ENCODE results near the gene UCN2. TPM values are rescaled to one million over a fixed set of nuclear protein-coding genes. Genes with fewer than 3 reads are reported as not detected.

Gene UCN2
- total RNA-seq, 1 donor from 2014 or later, result not detected

DNA sequence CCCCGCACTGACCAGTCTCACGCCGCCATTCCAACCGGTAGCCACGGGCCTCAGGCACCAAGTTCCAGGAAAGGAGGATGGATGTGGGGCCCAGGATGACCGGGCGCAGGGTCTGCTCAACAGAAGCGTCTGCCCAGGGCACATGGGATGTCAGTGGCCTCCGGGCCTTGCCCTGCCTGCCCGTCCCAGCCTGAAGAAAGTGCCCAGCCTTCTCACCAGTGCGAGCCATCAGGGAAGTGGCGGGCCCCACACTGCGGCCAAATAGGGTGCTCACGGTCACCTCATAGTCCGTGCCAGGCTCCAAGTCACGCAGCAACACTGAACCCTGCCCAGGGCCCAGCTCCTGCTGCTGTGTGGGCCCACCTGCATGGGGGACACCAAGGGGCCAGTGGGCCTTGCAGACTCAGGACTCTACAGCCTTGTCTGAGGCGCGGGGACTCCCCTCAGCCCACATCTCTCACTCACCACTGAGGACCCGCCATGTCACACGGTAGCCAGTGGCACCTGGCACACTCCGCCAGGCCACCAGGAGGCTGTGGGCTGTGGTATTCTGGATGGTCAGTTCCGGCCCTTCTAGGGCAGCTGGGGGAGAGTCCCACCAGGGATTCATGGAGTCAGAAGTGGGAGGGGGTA is 28.4 kb upstream of the UCN2 start:
- intact Hi-C loops (cut with micrococcal nuclease), result no loop called here

DNA sequence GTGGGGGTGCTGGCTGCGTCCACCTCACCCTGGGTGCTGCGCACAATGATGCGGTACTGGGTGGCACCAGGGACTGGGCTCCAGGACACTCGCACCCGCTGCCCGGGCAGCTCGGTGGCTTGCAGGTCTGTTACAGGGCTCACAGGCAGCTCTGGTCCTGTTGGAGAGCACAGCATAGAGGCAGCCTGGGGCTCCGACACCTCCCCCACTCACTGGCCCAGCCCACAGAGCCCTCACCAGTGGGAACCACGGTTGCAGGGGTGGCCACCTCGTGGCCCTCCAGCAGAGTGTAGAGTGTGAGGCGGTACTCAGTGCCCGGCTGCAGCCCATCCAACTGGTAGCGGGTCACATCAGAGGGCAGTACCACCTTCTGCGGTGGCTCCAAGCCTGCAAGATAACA is 27.9 kb upstream of the UCN2 start:
- intact Hi-C loops (cut with micrococcal nuclease), result no loop called here

GRCh38 chr3:48588230-48588629 is 24.6 kb upstream of the UCN2 start:
- intact Hi-C loops (cut with micrococcal nuclease), result no loop called here

- intact Hi-C loops (cut with micrococcal nuclease), result no loop called here
Measured at GRCh38 chr3:48587686-48588085, 24.1 kb upstream of the UCN2 start.

GRCh38 chr3:48585411-48585810 is 21.8 kb upstream of the UCN2 start:
- intact Hi-C loops (cut with micrococcal nuclease), result no loop called here

DNA sequence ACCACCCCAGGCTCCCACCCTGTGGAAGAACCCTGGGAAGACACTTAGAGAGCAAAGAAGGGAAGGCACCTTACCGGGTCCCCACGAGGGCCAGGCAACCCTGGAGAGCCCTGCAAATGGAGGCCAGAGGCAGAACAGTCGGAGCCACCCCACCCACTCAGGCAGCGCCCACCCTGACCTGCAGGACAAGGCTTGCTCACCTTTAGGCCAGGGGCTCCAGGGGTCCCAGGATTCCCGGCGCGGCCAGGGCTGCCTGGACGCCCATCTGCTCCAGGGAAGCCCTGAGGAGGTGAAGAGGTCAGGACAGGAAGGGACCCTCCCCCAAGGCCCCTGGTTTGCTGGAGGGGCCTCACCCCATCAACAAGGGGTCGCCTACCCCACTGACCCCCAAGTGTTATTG is 21.3 kb upstream of the UCN2 start:
- intact Hi-C loops (cut with micrococcal nuclease), result no loop called here

DNA sequence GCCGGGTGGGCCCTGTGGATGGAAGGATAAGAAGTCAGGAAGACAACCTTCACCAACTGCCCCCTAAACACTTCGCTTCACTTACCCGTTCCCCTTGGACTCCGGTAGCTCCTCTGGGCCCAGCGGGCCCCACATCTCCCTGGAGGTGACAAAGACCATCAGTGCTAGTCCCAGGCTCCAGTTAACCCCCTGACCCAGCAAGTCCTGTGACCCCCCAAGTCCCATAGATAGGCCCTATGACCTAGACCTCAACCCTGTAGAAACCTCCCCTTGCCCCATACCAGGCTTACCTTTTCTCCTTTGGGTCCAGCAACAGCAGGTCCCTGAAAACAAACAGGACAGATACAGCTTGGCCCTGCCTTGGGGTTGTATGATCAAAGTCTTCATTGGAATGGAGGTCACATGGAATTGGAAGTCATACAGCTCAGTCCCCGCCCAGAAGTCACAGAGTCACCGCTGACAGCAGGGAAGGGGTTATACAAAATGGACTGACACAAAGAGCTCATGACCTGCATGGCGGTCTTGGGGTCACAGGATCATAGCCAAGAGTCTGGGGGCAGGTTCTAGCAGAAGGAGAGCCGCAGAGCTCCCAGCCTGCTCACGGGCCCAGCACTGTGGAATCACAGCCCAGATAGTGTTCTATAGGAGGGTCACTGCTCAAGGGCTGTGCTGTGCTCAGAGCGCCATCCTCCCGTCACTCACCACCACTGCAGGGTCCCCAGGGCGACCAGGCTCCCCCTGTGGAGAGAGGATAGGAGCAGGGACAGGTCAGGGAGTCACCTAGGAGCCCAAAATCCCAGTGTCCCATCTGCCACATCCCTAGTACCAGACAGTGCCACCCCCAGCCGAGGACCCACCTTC is 18.3 kb upstream of the UCN2 start:
- intact Hi-C loops (cut with micrococcal nuclease), result no loop called here

DNA sequence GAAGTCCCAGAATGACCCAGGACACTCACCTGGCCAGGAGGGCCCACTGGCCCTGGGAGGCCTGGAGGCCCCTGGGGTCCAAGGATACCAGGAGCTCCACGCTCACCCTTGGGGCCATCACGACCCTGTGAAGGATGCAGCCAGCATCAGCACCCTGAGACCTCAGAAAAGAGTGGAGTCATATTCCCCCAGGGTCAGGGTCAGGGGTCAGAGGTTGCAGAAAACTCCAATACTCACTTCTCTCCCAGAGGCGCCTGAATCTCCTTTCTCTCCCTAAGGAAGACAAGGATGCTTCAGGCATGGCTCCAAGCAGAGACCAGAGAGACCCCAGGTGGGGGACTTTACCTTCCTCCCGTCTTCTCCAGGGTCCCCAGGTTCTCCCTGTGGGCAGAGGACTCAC is 13.1 kb upstream of the UCN2 start:
- intact Hi-C loops (cut with micrococcal nuclease), result no loop called here

DNA sequence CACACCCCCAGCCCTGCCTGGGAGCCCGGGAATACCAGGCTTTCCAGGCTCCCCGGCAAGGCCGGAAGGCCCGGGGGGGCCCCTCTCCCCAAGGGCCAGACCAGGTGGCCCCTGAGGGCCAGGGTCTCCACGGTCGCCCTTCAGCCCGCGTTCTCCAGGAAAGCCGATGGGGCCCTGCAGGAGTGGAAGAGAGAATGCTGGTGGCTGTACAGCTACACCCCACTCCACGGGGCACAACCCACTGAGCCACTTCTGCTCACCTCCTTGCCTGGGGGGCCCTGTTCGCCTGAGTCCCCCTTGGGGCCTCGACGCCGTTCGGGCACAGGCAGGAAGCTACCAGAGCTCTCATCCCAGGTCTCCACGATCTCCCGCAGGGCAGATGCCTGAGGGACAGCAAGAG is 11.8 kb upstream of the UCN2 start:
- intact Hi-C loops (cut with micrococcal nuclease), result no loop called here

DNA sequence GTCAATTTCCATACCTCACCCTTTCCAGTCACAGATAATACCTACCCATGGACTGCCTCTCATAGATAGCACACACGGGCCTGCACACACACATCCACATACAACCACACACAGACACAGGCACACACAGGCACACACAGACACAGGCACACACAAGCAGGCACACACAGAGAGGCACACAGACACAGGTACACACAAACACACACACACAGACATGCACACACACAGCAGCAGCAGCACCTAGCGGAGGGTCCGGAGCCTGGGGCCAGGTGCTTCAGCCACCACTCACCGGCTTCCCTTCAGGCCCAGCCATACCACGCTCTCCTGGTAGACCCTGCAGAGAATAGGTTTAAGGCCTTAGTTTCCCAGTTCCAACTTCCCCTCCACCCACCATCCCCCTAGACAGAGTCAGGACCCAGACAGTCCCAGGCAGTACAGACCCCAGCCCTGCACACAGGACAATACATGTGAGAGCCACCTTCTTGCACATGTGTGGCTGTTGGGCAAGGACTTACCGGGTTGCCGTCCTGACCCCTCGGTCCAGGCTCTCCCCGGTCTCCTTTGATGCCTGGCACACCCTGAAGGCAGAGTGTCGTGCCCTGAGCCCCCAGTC is 10.5 kb upstream of the UCN2 start:
- intact Hi-C loops (cut with micrococcal nuclease), result no loop called here

DNA sequence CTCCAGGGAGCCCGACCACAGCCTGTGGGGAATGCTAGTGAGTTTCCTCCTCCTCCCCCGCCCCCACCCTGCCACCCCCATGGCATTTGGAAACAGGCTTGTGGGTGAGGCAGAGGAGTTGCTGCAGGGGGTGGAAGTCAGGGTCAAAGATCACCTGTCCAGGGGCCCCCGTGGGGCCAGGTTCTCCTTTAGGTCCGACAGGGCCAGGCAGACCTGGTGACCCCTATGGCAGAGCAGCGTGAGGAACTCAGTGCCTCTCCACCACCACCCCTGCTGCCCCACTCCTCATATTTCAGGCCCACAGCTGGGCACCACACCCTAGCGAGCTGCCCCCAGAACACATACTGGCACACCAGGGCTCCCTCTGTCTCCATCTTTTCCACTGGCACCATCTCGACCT is 8.9 kb upstream of the UCN2 start:
- intact Hi-C loops (cut with micrococcal nuclease), result no loop called here

DNA sequence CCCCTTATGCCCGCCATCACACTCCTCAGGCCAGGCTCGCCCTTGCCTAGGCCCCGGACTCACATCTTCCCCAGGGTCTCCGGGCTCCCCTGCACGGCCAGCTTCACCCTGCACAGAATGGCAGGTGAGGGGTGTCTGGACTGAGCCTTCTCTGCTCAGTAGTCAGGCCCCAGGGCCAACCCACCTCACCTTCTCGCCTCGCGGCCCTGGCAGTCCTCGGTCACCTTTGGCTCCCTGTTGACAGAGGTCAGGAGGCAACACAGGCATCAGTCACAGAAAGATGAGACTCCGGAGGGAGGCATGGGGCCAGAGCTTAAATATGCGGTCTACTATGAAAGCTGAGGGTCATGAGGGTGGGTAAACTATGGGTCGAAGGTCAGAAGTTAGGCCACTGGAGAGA is 8.4 kb upstream of the UCN2 start:
- intact Hi-C loops (cut with micrococcal nuclease), result no loop called here

DNA sequence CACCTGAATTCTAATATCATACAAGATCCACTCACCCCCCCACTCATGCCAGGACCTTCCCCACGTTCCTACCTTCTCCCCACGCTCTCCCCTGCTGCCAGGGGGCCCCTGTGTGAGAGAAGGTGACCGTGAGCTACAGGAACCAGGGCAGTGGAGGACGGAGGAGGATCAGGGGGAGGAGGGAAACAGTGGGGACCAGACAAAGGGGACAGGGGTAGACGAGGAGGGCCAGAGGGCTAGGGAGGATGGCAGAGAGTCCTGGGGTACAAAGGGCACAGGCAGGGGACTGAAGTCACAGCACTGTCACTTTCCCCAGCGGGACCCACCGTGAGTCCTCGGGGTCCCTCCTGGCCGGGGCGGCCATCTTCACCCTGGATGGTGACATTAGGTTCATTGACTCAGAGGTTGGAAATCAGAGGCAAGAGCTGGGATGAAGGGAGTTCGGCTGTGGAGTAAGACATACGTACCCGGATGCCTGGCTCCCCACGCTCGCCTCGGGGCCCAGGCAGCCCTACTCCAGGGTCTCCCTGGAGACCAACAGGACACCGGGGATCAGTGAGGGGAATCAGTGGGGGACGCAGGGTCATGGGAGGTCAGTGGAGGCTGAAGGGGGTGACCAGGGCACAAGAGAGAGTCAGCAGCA is 6.3 kb upstream of the UCN2 start:
- intact Hi-C loops (cut with micrococcal nuclease), result no loop called here

- intact Hi-C loops (cut with micrococcal nuclease), result no loop called here
Measured at GRCh38 chr3:48569400-48569799, 5.8 kb upstream of the UCN2 start.

DNA sequence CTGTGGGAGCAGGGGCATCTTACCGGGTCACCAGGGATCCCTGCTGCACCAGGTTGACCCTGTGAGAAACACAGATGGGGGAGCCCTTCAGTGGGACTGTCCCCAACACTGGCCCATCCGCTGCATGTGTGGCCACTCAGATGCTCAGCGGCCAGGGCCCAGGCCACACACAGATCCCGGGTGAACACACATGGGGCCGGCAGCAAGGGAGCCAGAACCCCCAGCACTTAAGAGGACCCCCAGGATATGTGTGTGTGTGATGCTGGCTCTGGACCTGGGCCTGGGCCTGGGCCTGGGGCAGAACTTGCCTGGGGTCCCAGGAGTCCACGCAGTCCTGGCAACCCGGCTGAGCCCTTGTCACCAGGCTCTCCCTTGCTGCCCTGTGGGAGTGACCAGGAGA is 4.9 kb upstream of the UCN2 start:
- intact Hi-C loops (cut with micrococcal nuclease), result no loop called here

GRCh38 chr3:48567500-48567899 is 3.9 kb upstream of the UCN2 start:
- intact Hi-C loops (cut with micrococcal nuclease), result no loop called here

- intact Hi-C loops (cut with micrococcal nuclease), result no loop called here
Measured at GRCh38 chr3:48567090-48567489, 3.5 kb upstream of the UCN2 start.

DNA sequence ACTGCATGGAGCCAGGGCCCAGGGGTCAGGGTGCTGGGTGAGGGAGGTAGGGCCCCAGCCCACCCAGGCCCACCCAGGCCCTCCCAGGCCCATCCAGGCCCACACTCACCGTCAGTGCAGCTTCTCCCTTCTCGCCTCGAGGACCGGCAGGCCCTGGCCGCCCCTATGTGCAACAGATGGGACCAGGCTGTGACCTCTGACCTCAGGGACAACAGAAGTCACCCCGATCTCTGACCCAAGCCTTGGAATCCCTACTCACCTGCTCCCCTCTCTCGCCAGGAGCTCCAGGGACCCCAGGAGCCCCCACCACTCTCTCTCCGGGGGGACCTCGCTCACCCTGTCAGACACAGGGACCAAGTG is 2.8 kb upstream of the UCN2 start:
- intact Hi-C loops (cut with micrococcal nuclease), result no loop called here

DNA sequence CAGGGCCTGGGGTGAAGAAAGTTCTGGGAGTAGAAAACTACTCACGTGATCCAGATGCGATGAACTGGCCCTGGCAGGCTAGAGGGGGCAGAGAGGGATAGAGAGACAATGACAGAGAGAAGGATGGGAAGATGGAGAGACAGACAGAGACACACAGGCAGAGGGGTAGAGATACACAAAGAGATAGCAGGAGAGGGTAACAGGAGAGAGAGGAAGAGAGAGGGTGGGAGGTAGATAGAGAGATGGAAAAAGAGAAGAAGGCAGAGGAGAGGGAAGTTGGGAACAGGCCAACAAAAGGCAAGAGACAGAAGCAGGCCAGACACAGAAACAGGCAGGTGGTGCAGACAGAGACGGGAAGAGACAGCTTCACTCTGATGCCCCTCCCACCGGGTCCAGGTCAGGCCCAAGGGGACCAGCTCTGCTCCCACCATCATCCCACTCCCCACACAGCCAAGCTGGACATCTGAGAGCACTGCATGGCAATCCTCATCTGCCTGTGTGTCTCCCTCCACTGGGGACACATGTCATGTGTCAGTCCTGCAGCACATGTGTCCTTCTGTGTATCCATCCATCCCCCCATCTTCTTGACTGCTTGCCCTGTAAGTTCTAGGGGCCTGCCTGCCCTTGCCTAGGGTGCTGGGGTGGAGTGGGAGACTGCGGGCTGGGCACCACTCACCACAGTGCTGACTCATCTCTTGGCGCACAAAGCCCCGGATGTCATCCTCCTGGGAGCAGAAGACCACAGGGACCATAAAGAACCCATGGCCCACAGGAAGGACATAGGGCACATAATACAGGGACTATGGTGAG is 2.2 kb upstream of the UCN2 start:
- intact Hi-C loops (cut with micrococcal nuclease), result no loop called here

GRCh38 chr3:48565186-48565585 is 1.6 kb upstream of the UCN2 start:
- intact Hi-C loops (cut with micrococcal nuclease), result no loop called here

DNA sequence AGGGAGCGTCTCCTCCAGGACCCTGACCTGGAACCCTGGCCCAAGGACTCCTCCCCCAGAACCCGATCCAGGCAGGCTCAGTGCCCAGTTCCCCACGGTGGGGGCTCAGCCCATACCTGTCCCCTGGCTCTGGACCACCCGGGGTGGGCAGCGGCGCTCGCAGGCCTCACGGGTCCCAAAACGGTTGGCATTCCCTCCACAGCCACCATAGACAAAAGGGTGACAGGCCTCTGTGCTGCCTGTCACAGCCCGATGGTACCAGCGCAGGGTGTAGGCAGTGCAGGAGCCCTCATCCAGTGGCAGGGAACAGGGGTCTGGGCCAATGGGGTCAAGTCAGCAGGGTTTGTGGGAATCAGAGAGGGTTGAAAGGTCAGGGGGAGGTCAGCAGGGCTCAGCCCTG is 1.1 kb upstream of the UCN2 start:
- intact Hi-C loops (cut with micrococcal nuclease), result no loop called here

All from T-helper 2 cell treated with Interferon-gamma antibody and Interleukin-4, amounts not matched to agents 100 ng/mL and 5 ng/mL, for 36 hours (primary cell).